ENCODE measurements around the gene APOE.
"Not testable (repeated sequence)": the region's sequence is repeated elsewhere in the genome, so short reads cannot be mapped to it uniquely, and the experiment has no call there.

APOE gene

DNA sequence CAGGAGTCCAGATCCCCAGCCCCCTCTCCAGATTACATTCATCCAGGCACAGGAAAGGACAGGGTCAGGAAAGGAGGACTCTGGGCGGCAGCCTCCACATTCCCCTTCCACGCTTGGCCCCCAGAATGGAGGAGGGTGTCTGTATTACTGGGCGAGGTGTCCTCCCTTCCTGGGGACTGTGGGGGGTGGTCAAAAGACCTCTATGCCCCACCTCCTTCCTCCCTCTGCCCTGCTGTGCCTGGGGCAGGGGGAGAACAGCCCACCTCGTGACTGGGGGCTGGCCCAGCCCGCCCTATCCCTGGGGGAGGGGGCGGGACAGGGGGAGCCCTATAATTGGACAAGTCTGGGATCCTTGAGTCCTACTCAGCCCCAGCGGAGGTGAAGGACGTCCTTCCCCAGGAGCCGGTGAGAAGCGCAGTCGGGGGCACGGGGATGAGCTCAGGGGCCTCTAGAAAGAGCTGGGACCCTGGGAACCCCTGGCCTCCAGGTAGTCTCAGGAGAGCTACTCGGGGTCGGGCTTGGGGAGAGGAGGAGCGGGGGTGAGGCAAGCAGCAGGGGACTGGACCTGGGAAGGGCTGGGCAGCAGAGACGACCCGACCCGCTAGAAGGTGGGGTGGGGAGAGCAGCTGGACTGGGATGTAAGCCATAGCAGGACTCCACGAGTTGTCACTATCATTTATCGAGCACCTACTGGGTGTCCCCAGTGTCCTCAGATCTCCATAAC is at the start of gene APOE:
Gene APOE, plus strand, starts transcription at position 360 of the 724 bp plus-strand sequence. CDS start 829 bp downstream, outside the sequence.
- no peak within 1 kb of the TSS for H3K9ac ChIP-seq (ENCODE audit: low read length)

DNA sequence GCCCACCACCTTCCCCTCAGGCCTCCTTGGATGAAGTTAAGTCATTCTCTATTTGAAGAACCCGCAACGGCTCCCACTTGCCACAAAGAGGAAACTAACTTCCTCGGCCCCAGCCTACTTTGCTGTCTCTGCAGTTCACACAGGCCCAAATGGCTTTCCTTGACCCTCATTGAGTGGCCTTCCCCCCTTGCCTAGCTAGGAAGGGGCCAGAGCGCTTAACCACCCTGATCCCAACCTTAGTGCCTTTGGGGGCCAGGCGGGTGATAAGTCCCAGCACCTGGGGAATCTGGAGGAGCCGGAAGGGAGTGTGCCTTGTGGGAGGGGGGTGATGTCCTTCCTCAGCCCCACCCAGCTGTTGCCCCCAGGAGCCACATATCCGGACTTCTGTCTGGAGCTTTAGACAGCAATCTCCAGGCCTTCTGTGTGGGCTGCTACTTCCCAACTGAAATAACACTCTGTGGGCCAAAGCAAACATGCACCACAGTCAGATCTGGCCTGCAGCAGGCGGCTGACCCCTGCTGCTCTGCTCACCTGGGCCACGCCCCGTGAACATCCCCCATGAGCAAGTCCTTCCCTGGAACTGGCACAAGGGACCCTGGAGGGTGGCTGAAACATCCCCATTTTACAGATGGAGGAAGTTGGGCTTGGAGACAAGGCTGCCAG is 49.0 kb upstream of the APOE start:
- no peaks in the 10 kb centered on the region for H4K20me1 ChIP-seq (ENCODE audit: insufficient read depth, low read length)
- no peaks in the 10 kb centered on the region for H3K79me2 ChIP-seq (ENCODE audit: insufficient read depth, low read length)
- no peaks in the 10 kb centered on the region for H3K9me2 ChIP-seq (ENCODE audit: low read depth, low read length)
- H3K9me3 ChIP-seq (ENCODE audit: low read length), result no peaks in the 10 kb centered on the region
- no peaks in the 10 kb centered on the region for H3K36me3 ChIP-seq (ENCODE audit: insufficient read depth, low read length)
- no peaks in the 10 kb centered on the region; the same call in 1 of the 2 replicates for H3K27me3 ChIP-seq (ENCODE audit: insufficient read depth, low read length)
- no peaks in the 10 kb centered on the region for H3F3A ChIP-seq (ENCODE audit: insufficient read depth, low read length)
- no peak overlapping the region for H2AFZ ChIP-seq (ENCODE audit: low read length)
- TF ChIP-seq EZH2 (IDR thresholded peaks at IDR 0.05; ENCODE audit: borderline replicate concordance, low read length), result no peak
- TF ChIP-seq, protein P1, sequence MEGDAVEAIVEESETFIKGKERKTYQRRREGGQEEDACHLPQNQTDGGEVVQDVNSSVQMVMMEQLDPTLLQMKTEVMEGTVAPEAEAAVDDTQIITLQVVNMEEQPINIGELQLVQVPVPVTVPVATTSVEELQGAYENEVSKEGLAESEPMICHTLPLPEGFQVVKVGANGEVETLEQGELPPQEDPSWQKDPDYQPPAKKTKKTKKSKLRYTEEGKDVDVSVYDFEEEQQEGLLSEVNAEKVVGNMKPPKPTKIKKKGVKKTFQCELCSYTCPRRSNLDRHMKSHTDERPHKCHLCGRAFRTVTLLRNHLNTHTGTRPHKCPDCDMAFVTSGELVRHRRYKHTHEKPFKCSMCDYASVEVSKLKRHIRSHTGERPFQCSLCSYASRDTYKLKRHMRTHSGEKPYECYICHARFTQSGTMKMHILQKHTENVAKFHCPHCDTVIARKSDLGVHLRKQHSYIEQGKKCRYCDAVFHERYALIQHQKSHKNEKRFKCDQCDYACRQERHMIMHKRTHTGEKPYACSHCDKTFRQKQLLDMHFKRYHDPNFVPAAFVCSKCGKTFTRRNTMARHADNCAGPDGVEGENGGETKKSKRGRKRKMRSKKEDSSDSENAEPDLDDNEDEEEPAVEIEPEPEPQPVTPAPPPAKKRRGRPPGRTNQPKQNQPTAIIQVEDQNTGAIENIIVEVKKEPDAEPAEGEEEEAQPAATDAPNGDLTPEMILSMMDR (IDR thresholded peaks at IDR 0.05; ENCODE audit: low read length), result no peak
- no peak overlapping the region for H3K4me3 ChIP-seq (ENCODE audit: low read depth, low read length, poor library complexity, severe bottlenecking)
- no peak overlapping the region for H3K9ac ChIP-seq (ENCODE audit: low read length)
- no peak overlapping the region for H3K4me2 ChIP-seq (ENCODE audit: low read length)
- H3K27ac ChIP-seq (ENCODE audit: low read depth, low read length, poor library complexity, severe bottlenecking), result no peak overlapping the region
- H3K4me1 ChIP-seq (ENCODE audit: insufficient read depth, low read length, severe bottlenecking), result no peaks in the 10 kb centered on the region

More for the DNA sequence above, at the start of gene APOE:
- TF ChIP-seq, protein P1 (IDR thresholded peaks at IDR 0.05; ENCODE audit: low read length), result no peak
- TF ChIP-seq EZH2 (IDR thresholded peaks at IDR 0.05; ENCODE audit: borderline replicate concordance, low read length), result no peak
- Histone ChIP-seq H3F3A (ENCODE audit: insufficient read depth, low read length) (no peaks in the 10 kb centered on the region), H3K27me3 (ENCODE audit: insufficient read depth, low read length) (no peaks in the 10 kb centered on the region), H3K79me2 (ENCODE audit: insufficient read depth, low read length) (no peaks in the 10 kb centered on the region), H3K4me3 (ENCODE audit: low read depth, low read length, poor library complexity, severe bottlenecking) (no peak within 1 kb of the TSS), H3K36me3 (ENCODE audit: insufficient read depth, low read length) (peaks cover 28% of the 10 kb centered on the region), H3K4me1 (ENCODE audit: insufficient read depth, low read length, severe bottlenecking) (peaks cover 4% of the 10 kb centered on the region), H3K4me2 (ENCODE audit: low read length) (no peak within 1 kb of the TSS), H3K9me3 (ENCODE audit: low read length) (no peaks in the 10 kb centered on the region), H2AFZ (ENCODE audit: low read length) (no peak within 1 kb of the TSS), H3K9me2 (ENCODE audit: low read depth, low read length) (no peaks in the 10 kb centered on the region), H3K27ac (ENCODE audit: low read depth, low read length, poor library complexity, severe bottlenecking) (no peak within 1 kb of the TSS), H4K20me1 (ENCODE audit: insufficient read depth, low read length) (no peaks in the 10 kb centered on the region)

DNA sequence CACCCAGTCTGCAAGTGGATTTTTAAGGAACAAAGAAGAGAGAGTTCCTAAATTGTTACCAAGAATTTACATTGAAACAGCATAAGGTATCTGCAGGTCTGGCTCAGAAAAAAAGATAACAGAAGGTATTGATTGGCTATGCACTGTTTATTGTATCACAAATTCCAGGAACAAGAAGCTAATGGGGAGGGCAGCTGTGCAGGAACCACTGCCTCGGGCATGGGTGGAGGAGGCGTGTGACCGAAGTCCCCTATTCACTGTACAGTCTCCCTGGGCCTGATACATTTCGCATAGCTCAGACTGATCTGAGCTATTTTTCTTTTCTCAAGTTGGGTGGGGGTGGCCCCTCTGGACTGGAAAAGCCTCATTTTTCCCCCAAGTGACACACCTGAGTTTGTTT is 47.8 kb upstream of the APOE start:
- no peak overlapping the region for H2AFZ ChIP-seq (ENCODE audit: low read length)
- H3K9me2 ChIP-seq (ENCODE audit: low read depth, low read length), result no peaks in the 10 kb centered on the region
- H3K27ac ChIP-seq (ENCODE audit: low read depth, low read length, poor library complexity, severe bottlenecking), result no peak overlapping the region
- no peaks in the 10 kb centered on the region; the same call in 1 of the 2 replicates for H3K27me3 ChIP-seq (ENCODE audit: insufficient read depth, low read length)
- H3K4me3 ChIP-seq (ENCODE audit: low read depth, low read length, poor library complexity, severe bottlenecking), result no peak overlapping the region
- no peaks in the 10 kb centered on the region for H3F3A ChIP-seq (ENCODE audit: insufficient read depth, low read length)
- H3K4me2 ChIP-seq (ENCODE audit: low read length), result no peak overlapping the region
- no peaks in the 10 kb centered on the region for H3K36me3 ChIP-seq (ENCODE audit: insufficient read depth, low read length)
- H3K79me2 ChIP-seq (ENCODE audit: insufficient read depth, low read length), result no peaks in the 10 kb centered on the region
- H3K9ac ChIP-seq (ENCODE audit: low read length), result no peak overlapping the region
- no peaks in the 10 kb centered on the region for H3K4me1 ChIP-seq (ENCODE audit: insufficient read depth, low read length, severe bottlenecking)
- no peak for TF ChIP-seq EZH2 (IDR thresholded peaks at IDR 0.05; ENCODE audit: borderline replicate concordance, low read length)
- TF ChIP-seq, protein P1 (IDR thresholded peaks at IDR 0.05; ENCODE audit: low read length), result no peak
- no peaks in the 10 kb centered on the region for H4K20me1 ChIP-seq (ENCODE audit: insufficient read depth, low read length)
- no peaks in the 10 kb centered on the region for H3K9me3 ChIP-seq (ENCODE audit: low read length)

DNA sequence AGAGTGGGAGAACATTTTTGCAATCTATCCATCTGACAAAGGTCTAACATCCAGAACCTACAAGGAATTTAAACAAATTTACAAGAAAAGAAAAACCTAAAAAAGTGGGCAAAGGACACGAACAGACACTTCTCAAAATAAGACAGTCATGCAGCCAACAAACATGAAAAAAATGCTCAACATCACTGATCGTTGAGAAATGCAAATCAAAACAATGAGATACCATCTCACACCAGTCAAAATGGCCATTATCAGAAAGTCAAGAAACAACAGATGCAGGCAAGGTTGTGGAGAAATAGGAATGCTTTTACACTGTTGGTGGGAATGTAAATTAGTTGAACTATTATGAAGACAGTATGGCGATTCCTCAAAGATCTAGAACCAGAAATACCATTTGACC is 44.0 kb upstream of the APOE start:
- H3K79me2 ChIP-seq (ENCODE audit: insufficient read depth, low read length); H3K4me2 ChIP-seq (ENCODE audit: low read length); H3K4me3 ChIP-seq (ENCODE audit: low read depth, low read length, poor library complexity, severe bottlenecking); H3K9me2 ChIP-seq (ENCODE audit: low read depth, low read length); H2AFZ ChIP-seq (ENCODE audit: low read length); H3K9me3 ChIP-seq (ENCODE audit: low read length); H3K27me3 ChIP-seq (ENCODE audit: insufficient read depth, low read length); H3K9ac ChIP-seq (ENCODE audit: low read length); H3K36me3 ChIP-seq (ENCODE audit: insufficient read depth, low read length); H3K27ac ChIP-seq (ENCODE audit: low read depth, low read length, poor library complexity, severe bottlenecking); H3F3A ChIP-seq (ENCODE audit: insufficient read depth, low read length); H3K4me1 ChIP-seq (ENCODE audit: insufficient read depth, low read length, severe bottlenecking); H4K20me1 ChIP-seq (ENCODE audit: insufficient read depth, low read length): not testable (repeated sequence)
